KOPT-K1 (cell line): ENCODE measurements around the gene ORC3.

ENCODE experiments used
- H3K27ac ChIP-seq: fragments of 200-600 bp; sonication (generic); 2 replicates; pipeline ENCODE4 v1.5.1; 2016; ENCODE audit warnings: antibody characterized with exemption, mild to moderate bottlenecking, low read depth, low read length; ENCODE audit not compliant: poor library complexity, severe bottlenecking
- H3K36me3 ChIP-seq: fragments of 200-600 bp; sonication (generic); 2 replicates; pipeline ENCODE4 v1.5.1; 2017; ENCODE audit warnings: antibody characterized with exemption, mild to moderate bottlenecking, low read length, moderate library complexity; ENCODE audit not compliant: insufficient read depth
- H3K9me3 ChIP-seq: fragments of 200-600 bp; sonication (generic); 2 replicates; pipeline ENCODE4 v1.5.1; 2017; ENCODE audit warnings: antibody characterized with exemption, low read length, mild to moderate bottlenecking; ENCODE audit not compliant: insufficient read depth, poor library complexity, severe bottlenecking

ORC3 gene

GRCh38 chr6:87628881-87629280 is 38.9 kb downstream of the ORC3 start:
- Histone ChIP-seq H3K9me3 (no peaks in the 10 kb centered on the region), H3K27ac (no peak overlapping the region), H3K36me3 (peaks cover 54% of the 10 kb centered on the region)

- H3K9me3 ChIP-seq = no peaks in the 10 kb centered on the region
- peaks cover 64% of the 10 kb centered on the region for H3K36me3 ChIP-seq
- no peak overlapping the region for H3K27ac ChIP-seq
Measured at GRCh38 chr6:87630746-87631145, 40.8 kb downstream of the ORC3 start.

- H3K27ac ChIP-seq = no peak overlapping the region
- H3K36me3 ChIP-seq = peaks cover 73% of the 10 kb centered on the region
- H3K9me3 ChIP-seq = no peaks in the 10 kb centered on the region
Measured at GRCh38 chr6:87633851-87634250, 43.9 kb downstream of the ORC3 start.

GRCh38 chr6:87636315-87636714 is 46.4 kb downstream of the ORC3 start:
- Histone ChIP-seq H3K36me3 (peaks cover 65% of the 10 kb centered on the region), H3K9me3 (no peaks in the 10 kb centered on the region), H3K27ac (no peak overlapping the region)

- no peaks in the 10 kb centered on the region for H3K9me3 ChIP-seq
- peaks cover 62% of the 10 kb centered on the region for H3K36me3 ChIP-seq
Measured at GRCh38 chr6:87637106-87637505, 47.2 kb downstream of the ORC3 start.

GRCh38 chr6:87639373-87639772 is 49.4 kb downstream of the ORC3 start:
- no peak overlapping the region for H3K27ac ChIP-seq
- peaks cover 43% of the 10 kb centered on the region for H3K36me3 ChIP-seq
- no peaks in the 10 kb centered on the region for H3K9me3 ChIP-seq

More at GRCh38 chr6:87637106-87637505, 47.2 kb downstream of the ORC3 start:
- no peak overlapping the region for H3K27ac ChIP-seq

- Histone ChIP-seq H3K27ac (no peak overlapping the region), H3K9me3 (no peaks in the 10 kb centered on the region), H3K36me3 (peaks cover 32% of the 10 kb centered on the region)
Measured at GRCh38 chr6:87641065-87641692, 51.2 kb downstream of the ORC3 start.

- Histone ChIP-seq H3K27ac (peak overlapping the region; percentile 85), H3K36me3 (peaks cover 10% of the 10 kb centered on the region; the same call in 1 of the 2 replicates), H3K9me3 (no peaks in the 10 kb centered on the region)
Measured at GRCh38 chr6:87645080-87645479, 55.1 kb downstream of the ORC3 start.

GRCh38 chr6:87653074-87653962 is 63.4 kb downstream of the ORC3 start:
- no peaks in the 10 kb centered on the region for H3K9me3 ChIP-seq
- H3K36me3 ChIP-seq = peaks cover 8% of the 10 kb centered on the region; the same call in 1 of the 2 replicates
- no peak overlapping the region for H3K27ac ChIP-seq

GRCh38 chr6:87654122-87654521 is 64.2 kb downstream of the ORC3 start:
- Histone ChIP-seq H3K9me3 (no peaks in the 10 kb centered on the region), H3K36me3 (peaks cover 11% of the 10 kb centered on the region), H3K27ac (no peak overlapping the region)

- Histone ChIP-seq H3K27ac (no peak overlapping the region), H3K9me3 (no peaks in the 10 kb centered on the region), H3K36me3 (peaks cover 17% of the 10 kb centered on the region)
Measured at GRCh38 chr6:87654875-87655454, 65.0 kb downstream of the ORC3 start.

GRCh38 chr6:87655824-87656223 is 65.9 kb downstream of the ORC3 start:
- Histone ChIP-seq H3K36me3 (peaks cover 24% of the 10 kb centered on the region), H3K27ac (peak overlapping the region; percentile 44), H3K9me3 (no peaks in the 10 kb centered on the region)

GRCh38 chr6:87656857-87657256 is 66.9 kb downstream of the ORC3 start:
- H3K27ac ChIP-seq = peak overlapping the region; percentile 44
- H3K9me3 ChIP-seq = no peaks in the 10 kb centered on the region
- H3K36me3 ChIP-seq = peaks cover 34% of the 10 kb centered on the region

- Histone ChIP-seq H3K27ac (no peak overlapping the region), H3K9me3 (no peaks in the 10 kb centered on the region), H3K36me3 (peaks cover 42% of the 10 kb centered on the region)
Measured at GRCh38 chr6:87658516-87658915, 68.6 kb downstream of the ORC3 start.

GRCh38 chr6:87660226-87660911 is 70.4 kb downstream of the ORC3 start:
- no peak overlapping the region for H3K27ac ChIP-seq
- peaks cover 55% of the 10 kb centered on the region for H3K36me3 ChIP-seq
- H3K9me3 ChIP-seq = no peaks in the 10 kb centered on the region
